ENCODE measurements around the gene GEMIN8. TPM values are rescaled to one million over a fixed set of nuclear protein-coding genes. Genes with fewer than 3 reads are reported as not detected.

GEMIN8 gene
- total RNA-seq, 2 donors from 2014 or later, result 11.4 to 13.4 TPM

- DNase-seq (ENCODE audit: low spot score), result no peak
- 76% methylated on average over 2 of the region's 2 CpGs for WGBS
- Histone ChIP-seq H3K9me3 (no peaks in the 10 kb centered on the region), H3K4me3 (no peak overlapping the region), H3K27ac (no peak overlapping the region), H3K4me1 (replicated peaks) (no peaks in the 10 kb centered on the region), H3K36me3 (no peaks in the 10 kb centered on the region), H3K27me3 (replicated peaks; ENCODE audit: insufficient read depth) (no peaks in the 10 kb centered on the region)
- intact Hi-C loops (cut with DNase I), result no loop called here
- no peak for TF ChIP-seq POLR2A (IDR thresholded peaks at IDR 0.05)
- no peak for TF ChIP-seq CTCF (IDR thresholded peaks at IDR 0.05)
Observed at GRCh38 chrX:14015294-14015693, 14.4 kb downstream of the GEMIN8 start.

DNA sequence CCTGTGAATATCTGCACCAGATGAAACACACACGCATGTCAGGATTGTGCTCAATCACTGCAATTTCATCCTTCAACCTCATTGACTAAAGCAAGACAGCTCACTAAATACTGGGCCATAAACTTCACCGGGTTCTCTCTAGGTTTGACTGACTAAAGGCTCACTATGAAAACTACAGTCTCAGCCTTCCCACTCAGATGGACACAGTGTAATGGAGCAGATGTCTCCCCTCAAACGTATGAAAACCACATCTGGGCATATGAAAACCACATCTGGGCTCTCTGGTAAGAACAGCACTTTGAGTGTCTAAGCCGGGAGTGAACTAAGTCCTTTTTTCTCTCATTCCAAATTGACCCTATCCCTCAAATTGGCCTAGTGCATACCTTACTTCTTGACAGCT lies 15.2 kb downstream of the GEMIN8 start:
- TF ChIP-seq CTCF (IDR thresholded peaks at IDR 0.05) (no peak), POLR2AphosphoS5 (IDR thresholded peaks at IDR 0.05) (no peak), POLR2A (IDR thresholded peaks at IDR 0.05) (no peak)
- Histone ChIP-seq H3K4me1 (replicated peaks) (no peaks in the 10 kb centered on the region), H3K27me3 (replicated peaks; ENCODE audit: insufficient read depth) (no peaks in the 10 kb centered on the region), H3K36me3 (no peaks in the 10 kb centered on the region), H3K9me3 (no peaks in the 10 kb centered on the region), H3K27ac (no peak overlapping the region), H3K4me3 (no peak overlapping the region)
- intact Hi-C loops (cut with DNase I), result no loop called here
- DNase-seq (ENCODE audit: low spot score), result no peak
- 75% methylated on average over 4 of the region's 4 CpGs for WGBS

GRCh38 chrX:14013054-14013453 lies 16.6 kb downstream of the GEMIN8 start:
- Histone ChIP-seq H3K27ac (no peak overlapping the region), H3K4me3 (no peak overlapping the region), H3K36me3 (no peaks in the 10 kb centered on the region), H3K4me1 (replicated peaks) (no peaks in the 10 kb centered on the region), H3K9me3 (no peaks in the 10 kb centered on the region), H3K27me3 (replicated peaks; ENCODE audit: insufficient read depth) (no peaks in the 10 kb centered on the region)
- intact Hi-C loops (cut with DNase I), result no loop called here
- TF ChIP-seq CTCF (IDR thresholded peaks at IDR 0.05), result no peak
- no peak for TF ChIP-seq POLR2A (IDR thresholded peaks at IDR 0.05)
- no peak for TF ChIP-seq POLR2AphosphoS5 (IDR thresholded peaks at IDR 0.05)
- DNase-seq (ENCODE audit: low spot score), result no peak
- WGBS, result 44% methylated on average over 4 of the region's 4 CpGs

DNA sequence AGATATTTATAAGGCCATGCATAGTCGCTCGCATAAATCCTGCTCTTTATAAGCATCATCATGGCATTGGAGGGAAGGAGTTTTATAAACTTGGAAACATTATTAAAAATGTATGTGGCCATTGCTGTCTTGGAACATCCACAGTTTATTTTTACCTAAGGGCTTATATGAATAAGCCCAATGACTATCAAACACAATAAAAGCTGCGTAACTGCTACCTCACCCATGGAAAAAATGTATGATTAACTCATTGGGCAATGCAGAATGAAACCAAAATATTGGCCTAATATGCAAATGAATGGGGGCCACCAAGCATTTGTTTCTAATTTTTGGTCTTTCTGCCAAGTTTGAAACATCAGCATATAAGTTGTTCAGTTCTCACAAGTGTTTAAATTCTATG lies 19.1 kb downstream of the GEMIN8 start:
- DNase-seq (ENCODE audit: low spot score), result no peak
- intact Hi-C loops (cut with DNase I), result no loop called here
- no peaks in the 10 kb centered on the region for H3K27me3 ChIP-seq (replicated peaks; ENCODE audit: insufficient read depth)
- no peak overlapping the region for H3K27ac ChIP-seq
- H3K4me1 ChIP-seq (replicated peaks), result no peaks in the 10 kb centered on the region
- TF ChIP-seq POLR2AphosphoS5 (IDR thresholded peaks at IDR 0.05) (no peak), POLR2A (IDR thresholded peaks at IDR 0.05) (no peak), CTCF (IDR thresholded peaks at IDR 0.05) (no peak)
- WGBS, result 94% methylated on average over 3 of the region's 3 CpGs
- no peaks in the 10 kb centered on the region for H3K36me3 ChIP-seq
- no peak overlapping the region for H3K4me3 ChIP-seq
- no peaks in the 10 kb centered on the region for H3K9me3 ChIP-seq

DNA sequence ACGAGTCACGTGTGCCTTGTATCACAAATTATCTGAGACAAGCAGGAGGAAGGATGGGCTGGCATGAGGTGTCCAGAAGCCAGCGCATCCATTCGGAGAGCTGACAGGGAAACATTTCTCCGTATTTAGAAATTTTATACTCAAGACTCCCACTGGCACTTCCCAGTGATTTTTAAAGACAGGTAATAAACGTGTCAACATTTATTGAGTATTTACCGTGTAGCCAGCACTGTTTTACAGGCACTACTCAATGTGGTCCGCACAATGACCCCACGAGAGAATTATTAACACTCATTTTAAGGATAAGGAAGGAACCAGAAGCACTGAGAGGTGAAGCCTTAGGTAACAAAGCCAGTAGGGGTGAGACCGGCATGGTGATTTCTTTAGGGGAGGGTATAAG lies 23.2 kb downstream of the GEMIN8 start:
- TF ChIP-seq CTCF (IDR thresholded peaks at IDR 0.05) (no peak), POLR2A (IDR thresholded peaks at IDR 0.05) (no peak), POLR2AphosphoS5 (IDR thresholded peaks at IDR 0.05) (no peak)
- DNase-seq (ENCODE audit: low spot score), result no peak
- WGBS, result 29% methylated on average over 10 of the region's 10 CpGs
- Histone ChIP-seq H3K36me3 (no peaks in the 10 kb centered on the region), H3K27me3 (replicated peaks; ENCODE audit: insufficient read depth) (no peaks in the 10 kb centered on the region), H3K9me3 (no peaks in the 10 kb centered on the region), H3K4me3 (no peak overlapping the region), H3K4me1 (replicated peaks) (no peaks in the 10 kb centered on the region), H3K27ac (no peak overlapping the region)
- intact Hi-C loops (cut with DNase I), result no loop called here

All from prostate gland (tissue), 2 donors.